ENCODE data around the gene SNX8. TPM values are rescaled to one million over a fixed set of nuclear protein-coding genes. Genes with fewer than 3 reads are reported as not detected.
"Not testable (repeated sequence)": the region's sequence is repeated elsewhere in the genome, so short reads cannot be mapped to it uniquely, and the experiment has no call there.

The SNX8 gene
- polyA plus RNA-seq, 1 experiment = 40.2 TPM

DNA sequence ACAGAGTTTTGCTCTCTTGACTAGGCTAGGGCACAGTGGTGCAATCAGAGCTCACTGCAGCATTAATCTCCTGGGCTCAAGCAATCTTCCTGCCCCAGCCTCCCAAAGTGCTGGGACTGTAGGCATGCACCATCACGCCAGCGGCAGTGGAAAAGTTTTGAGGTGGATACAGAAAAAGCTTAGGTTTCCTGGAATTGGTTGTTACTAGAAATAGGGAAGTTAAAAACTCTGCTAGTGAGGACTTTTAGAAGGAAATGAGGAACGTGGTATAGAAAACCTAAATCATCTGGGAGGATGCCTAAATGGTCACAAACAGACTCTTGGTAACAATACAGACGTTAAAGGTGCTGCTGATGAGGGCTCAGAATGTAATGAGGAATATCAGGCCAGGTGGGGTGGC is 10.9 kb upstream of the SNX8 start:
- Histone ChIP-seq H3K9me3 (ENCODE audit: control insufficient read depth, insufficient read depth, low read length) (no peaks in the 10 kb centered on the region), H3K27me3 (ENCODE audit: control insufficient read depth, insufficient read depth, low read length) (no peaks in the 10 kb centered on the region), H3K27ac (ENCODE audit: low read depth, low read length) (no peak overlapping the region), H3K4me3 (ENCODE audit: low read depth, low read length) (no peak overlapping the region)
- DNase-seq (ENCODE audit: low read depth, low spot score) = no peak
- POLR2A ChIA-PET = no interaction called here
- CTCF ChIA-PET = interaction anchor here (1.4 kb wide), 1 partner anchor 23 kb away, joined by 13 read pairs; no protein-coding TSS in a partner anchor
- TF ChIP-seq, protein P1, sequence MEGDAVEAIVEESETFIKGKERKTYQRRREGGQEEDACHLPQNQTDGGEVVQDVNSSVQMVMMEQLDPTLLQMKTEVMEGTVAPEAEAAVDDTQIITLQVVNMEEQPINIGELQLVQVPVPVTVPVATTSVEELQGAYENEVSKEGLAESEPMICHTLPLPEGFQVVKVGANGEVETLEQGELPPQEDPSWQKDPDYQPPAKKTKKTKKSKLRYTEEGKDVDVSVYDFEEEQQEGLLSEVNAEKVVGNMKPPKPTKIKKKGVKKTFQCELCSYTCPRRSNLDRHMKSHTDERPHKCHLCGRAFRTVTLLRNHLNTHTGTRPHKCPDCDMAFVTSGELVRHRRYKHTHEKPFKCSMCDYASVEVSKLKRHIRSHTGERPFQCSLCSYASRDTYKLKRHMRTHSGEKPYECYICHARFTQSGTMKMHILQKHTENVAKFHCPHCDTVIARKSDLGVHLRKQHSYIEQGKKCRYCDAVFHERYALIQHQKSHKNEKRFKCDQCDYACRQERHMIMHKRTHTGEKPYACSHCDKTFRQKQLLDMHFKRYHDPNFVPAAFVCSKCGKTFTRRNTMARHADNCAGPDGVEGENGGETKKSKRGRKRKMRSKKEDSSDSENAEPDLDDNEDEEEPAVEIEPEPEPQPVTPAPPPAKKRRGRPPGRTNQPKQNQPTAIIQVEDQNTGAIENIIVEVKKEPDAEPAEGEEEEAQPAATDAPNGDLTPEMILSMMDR (IDR thresholded peaks at IDR 0.05; ENCODE audit: low read depth, low read length) = no peak

GRCh38 chr7:2321020-2321419 is 6.8 kb upstream of the SNX8 start:
- CTCF ChIA-PET = interaction anchor here (0.7 to 1.0 kb wide), 2 partner anchors 71 to 272 kb away, joined by 3 to 4 read pairs; no protein-coding TSS in a partner anchor
- H3K4me3 ChIP-seq (ENCODE audit: low read depth, low read length) = no peak overlapping the region
- no peak overlapping the region for H3K27ac ChIP-seq (ENCODE audit: low read depth, low read length)
- TF ChIP-seq, protein P1 (IDR thresholded peaks at IDR 0.05; ENCODE audit: low read depth, low read length) = peak; percentile 26; the same call in 1 of the 2 replicates
- H3K27me3 ChIP-seq (ENCODE audit: control insufficient read depth, insufficient read depth, low read length) = no peaks in the 10 kb centered on the region
- no peak for DNase-seq (ENCODE audit: low read depth, low spot score)
- no peaks in the 10 kb centered on the region for H3K9me3 ChIP-seq (ENCODE audit: control insufficient read depth, insufficient read depth, low read length)
- POLR2A ChIA-PET = interaction anchor here (0.5 to 0.7 kb wide), 3 partner anchors 19 to 213 kb away, joined by 3 to 5 read pairs (median 4); no protein-coding TSS in a partner anchor

GRCh38 chr7:2317556-2318293 is 3.5 kb upstream of the SNX8 start:
- TF ChIP-seq, protein P1 (IDR thresholded peaks at IDR 0.05; ENCODE audit: low read depth, low read length) = no peak
- DNase-seq (ENCODE audit: low read depth, low spot score) = no peak
- H3K27me3 ChIP-seq (ENCODE audit: control insufficient read depth, insufficient read depth, low read length) = no peaks in the 10 kb centered on the region
- ChIA-PET POLR2A (interaction anchor here (0.6 kb wide), 1 partner anchor 780 kb away, joined by 3 read pairs; no protein-coding TSS in a partner anchor), CTCF (no interaction called here)
- no peak overlapping the region for H3K27ac ChIP-seq (ENCODE audit: low read depth, low read length)
- no peaks in the 10 kb centered on the region; the same call in 1 of the 2 replicates for H3K9me3 ChIP-seq (ENCODE audit: control insufficient read depth, insufficient read depth, low read length)
- no peak overlapping the region for H3K4me3 ChIP-seq (ENCODE audit: low read depth, low read length)

DNA sequence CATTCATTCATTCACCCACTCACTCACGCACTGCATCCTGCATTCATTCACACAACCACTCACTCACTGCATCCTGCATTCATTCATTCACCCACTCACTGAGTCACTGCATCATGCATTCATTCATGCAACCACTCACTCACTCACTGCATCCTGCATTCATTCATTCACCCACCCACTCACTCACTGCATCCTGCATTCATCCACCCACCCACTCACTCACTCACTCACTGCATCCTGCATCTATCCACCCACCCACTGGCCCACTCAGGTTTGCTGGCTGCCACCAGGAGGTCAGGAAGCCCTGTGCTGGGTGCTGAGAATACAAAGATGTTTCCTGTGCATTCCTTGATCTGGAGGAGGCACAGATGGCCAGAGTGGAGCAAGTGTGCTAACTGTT is 2.3 kb upstream of the SNX8 start:
- TF ChIP-seq, protein P1 (IDR thresholded peaks at IDR 0.05; ENCODE audit: low read depth, low read length) = no peak
- no peaks in the 10 kb centered on the region; the same call in 1 of the 2 replicates for H3K9me3 ChIP-seq (ENCODE audit: control insufficient read depth, insufficient read depth, low read length)
- ChIA-PET CTCF (no interaction called here), POLR2A (no interaction called here)
- H3K4me3 ChIP-seq (ENCODE audit: low read depth, low read length) = no peak overlapping the region
- DNase-seq (ENCODE audit: low read depth, low spot score) = no peak
- H3K27ac ChIP-seq (ENCODE audit: low read depth, low read length) = no peak overlapping the region
- H3K27me3 ChIP-seq (ENCODE audit: control insufficient read depth, insufficient read depth, low read length) = no peaks in the 10 kb centered on the region

DNA sequence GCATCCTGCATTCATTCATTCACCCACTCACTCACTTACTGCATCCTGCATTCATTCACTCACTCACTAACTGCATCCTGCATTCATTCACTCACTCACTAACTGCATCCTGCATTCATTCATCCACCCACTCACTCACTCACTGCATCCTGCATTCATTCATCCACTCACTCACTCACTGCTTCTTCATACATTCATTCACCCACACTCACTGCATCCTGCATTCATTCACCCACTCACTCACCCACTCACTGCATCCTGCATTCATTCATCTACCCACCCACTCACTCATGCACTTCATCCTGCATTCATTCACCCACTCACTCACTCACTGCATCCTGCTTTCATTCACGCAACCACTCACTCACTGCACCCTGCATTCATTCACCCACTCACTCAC is 1.5 kb upstream of the SNX8 start:
- DNase-seq (ENCODE audit: low read depth, low spot score) = no peak
- no peaks in the 10 kb centered on the region; the same call in 1 of the 2 replicates for H3K9me3 ChIP-seq (ENCODE audit: control insufficient read depth, insufficient read depth, low read length)
- H3K4me3 ChIP-seq (ENCODE audit: low read depth, low read length) = no peak overlapping the region
- no peaks in the 10 kb centered on the region for H3K27me3 ChIP-seq (ENCODE audit: control insufficient read depth, insufficient read depth, low read length)
- H3K27ac ChIP-seq (ENCODE audit: low read depth, low read length) = no peak overlapping the region
- ChIA-PET CTCF (no interaction called here), POLR2A (no interaction called here)
- TF ChIP-seq, protein P1 (IDR thresholded peaks at IDR 0.05; ENCODE audit: low read depth, low read length) = no peak

DNA sequence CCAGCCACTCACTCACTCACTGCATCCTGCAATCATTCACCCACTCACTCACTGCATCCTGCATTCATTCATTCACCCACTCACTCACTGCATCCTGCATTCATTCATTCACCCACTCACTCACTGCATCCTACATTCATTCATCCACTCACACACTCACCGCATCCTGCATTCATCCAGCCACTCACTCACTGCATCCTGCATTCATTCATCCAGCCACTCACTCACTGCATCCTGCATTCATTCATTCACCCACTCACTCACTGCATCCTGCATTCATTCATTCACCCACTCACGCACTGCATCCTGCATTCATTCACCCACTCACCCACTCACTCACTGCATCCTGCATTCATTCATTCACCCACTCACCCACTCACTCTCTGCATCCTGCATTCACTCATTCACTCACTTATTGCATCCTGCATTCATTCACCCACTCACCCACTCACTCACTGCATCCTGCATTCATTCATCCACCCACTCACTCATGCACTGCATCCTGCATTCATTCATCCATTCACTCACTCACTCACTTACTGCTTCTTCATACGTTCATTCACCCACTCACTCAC is 802 bp upstream of the SNX8 start:
- DNase-seq (ENCODE audit: low read depth, low spot score); CTCF ChIA-PET; POLR2A ChIA-PET; H3K9me3 ChIP-seq (ENCODE audit: control insufficient read depth, insufficient read depth, low read length); H3K27me3 ChIP-seq (ENCODE audit: control insufficient read depth, insufficient read depth, low read length); H3K27ac ChIP-seq (ENCODE audit: low read depth, low read length): not testable (repeated sequence)
- H3K4me3 ChIP-seq (ENCODE audit: low read depth, low read length) = peak overlapping the region; percentile 72
